PC-3 (cell line): ENCODE results near the gene USP3. TPM values are rescaled to one million over a fixed set of nuclear protein-coding genes. Genes with fewer than 3 reads are reported as not detected.

Experiments
- ATAC-seq: fragments of 200-7000 bp; cut with Tn5 transposase; 2 replicates; pipeline ENCODE4 v1.9.1; 2020; ENCODE audit warnings: mild to moderate bottlenecking, moderate library complexity
- BruUV-seq: library from RNA; stranded (reverse); fragments of 400-500 nt; replicated peaks from 2 replicates; lab custom pipeline; 2021; lab: Mats Ljungman, UMichigan
- CTCF ChIA-PET: fragments of 300-600 bp; sonication (Branson Sonifier 250); formaldehyde crosslinking; loops from one replicate; lab custom pipeline; 2022; ENCODE audit warnings: antibody characterized with exemption; lab: Charles Lee
- POLR2A ChIA-PET: fragments of 300-600 bp; sonication (Branson Sonifier 250); formaldehyde crosslinking; loops from one replicate; lab custom pipeline; 2022; ENCODE audit warnings: antibody characterized with exemption; ENCODE audit not compliant: unreplicated experiment; lab: Charles Lee
- DNase-seq: peaks from one replicate; pipeline ENCODE4 v3.0.0-alpha.2; 2015
- H2AFZ ChIP-seq: fragments of 300-600 bp; sonication (generic); 2 replicates; pipeline ENCODE4 v1.6.0; 2016; ENCODE audit warnings: antibody characterized with exemption, low read length
- H3F3A ChIP-seq: fragments of 300-600 bp; sonication (generic); one replicate; pipeline ENCODE4 v1.6.0; 2017; ENCODE audit warnings: antibody characterized with exemption, low read length, control low read depth, mild to moderate bottlenecking; ENCODE audit not compliant: unreplicated experiment
- H3K27ac ChIP-seq: fragments of 300-600 bp; sonication (generic); 2 replicates; pipeline ENCODE4 v1.5.1; 2016; ENCODE audit warnings: mild to moderate bottlenecking, low read length
- H3K27me3 ChIP-seq: fragments of 300-600 bp; sonication (generic); 2 replicates; pipeline ENCODE4 v1.6.1; 2016; ENCODE audit warnings: low read length, mixed read lengths
- H3K36me3 ChIP-seq: fragments of 300-600 bp; sonication (generic); 2 replicates; pipeline ENCODE4 v1.6.1; 2016; ENCODE audit warnings: low read depth, mixed run types, low read length, mixed read lengths
- H3K4me1 ChIP-seq: fragments of 300-600 bp; sonication (generic); 2 replicates; pipeline ENCODE4 v1.5.1; 2016; ENCODE audit warnings: low read length; ENCODE audit not compliant: insufficient read depth
- H3K4me2 ChIP-seq: fragments of 300-600 bp; sonication (generic); 2 replicates; pipeline ENCODE4 v1.6.0; 2016; ENCODE audit warnings: low read length
- H3K4me3 ChIP-seq: fragments of 300-600 bp; sonication (generic); 2 replicates; pipeline ENCODE4 v1.5.1; 2016; ENCODE audit warnings: mild to moderate bottlenecking, low read length, mixed read lengths
- H3K79me2 ChIP-seq: fragments of 300-600 bp; sonication (generic); 2 replicates; pipeline ENCODE4 v1.6.1; 2017; ENCODE audit warnings: low read length, mixed read lengths
- H3K9ac ChIP-seq: fragments of 300-600 bp; sonication (generic); 2 replicates; pipeline ENCODE4 v1.6.0; 2016; ENCODE audit warnings: mild to moderate bottlenecking, low read length
- H3K9me2 ChIP-seq: fragments of 300-600 bp; sonication (generic); replicated peaks from 2 replicates; pipeline ENCODE4 v1.6.1; 2016; ENCODE audit warnings: mixed run types, low read length, mixed read lengths
- H3K9me3 ChIP-seq: fragments of 300-600 bp; sonication (generic); 2 replicates; pipeline ENCODE4 v1.6.1; 2016; ENCODE audit warnings: low read length, mixed read lengths
- H4K20me1 ChIP-seq: fragments of 300-600 bp; sonication (generic); 2 replicates; pipeline ENCODE4 v1.6.1; 2016; ENCODE audit warnings: low read length, mixed read lengths
- CTCF ChIP-seq: fragments of 300-600 bp; sonication (generic); conservative IDR thresholded peaks from 2 replicates; pipeline ENCODE4 v1.5.1; 2017; ENCODE audit warnings: antibody characterized with exemption, low read depth, mild to moderate bottlenecking, low read length
- EZH2 ChIP-seq: fragments of 300-600 bp; sonication (generic); IDR thresholded peaks from one replicate; pipeline ENCODE4 v1.6.1; 2017; ENCODE audit warnings: antibody characterized with exemption, mild to moderate bottlenecking, low read length; ENCODE audit not compliant: unreplicated experiment
- EZH2phosphoT487 ChIP-seq: fragments of 300-600 bp; sonication (generic); IDR thresholded peaks from 2 replicates; pipeline ENCODE4 v1.6.1; 2018; ENCODE audit warnings: mild to moderate bottlenecking, antibody characterized with exemption, low read length, borderline replicate concordance
- intact Hi-C: fragments of 100-400 bp; cut with micrococcal nuclease; formaldehyde crosslinking; loops from 2 replicates; pipeline ENCODE4 v1.9.0; 2023
- total RNA-seq: library from RNA; depleted of rRNA; stranded (reverse); fragments of >200 nt; gene quantifications from 2 replicates; pipeline ENCODE4 v1.2.3, GENCODE V29; 2014

The USP3 gene
- total RNA-seq, 1 experiment from 2014 or later: 26.9 TPM

DNA sequence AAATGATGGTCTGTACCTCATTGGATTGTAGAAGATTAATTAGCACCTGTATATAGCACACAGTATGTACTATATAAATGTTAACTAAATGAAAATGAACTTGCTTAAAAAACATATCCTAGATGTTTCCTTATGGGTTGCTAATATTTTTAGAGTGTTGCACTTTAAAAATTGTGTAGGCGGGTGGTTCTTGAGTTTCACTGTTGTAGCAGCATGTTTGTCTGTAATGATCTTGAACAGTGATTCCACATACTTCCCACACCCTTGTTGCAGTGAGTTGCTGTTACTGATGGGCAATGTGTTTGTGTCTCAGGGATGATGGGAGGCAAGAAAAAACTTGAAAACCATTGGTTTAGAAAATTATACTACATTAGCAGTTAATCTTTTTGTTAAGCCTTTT lies 22.0 kb downstream of the USP3 start:
- Histone ChIP-seq H4K20me1 (peaks cover 60% of the 10 kb centered on the region), H3F3A (no peaks in the 10 kb centered on the region), H3K4me3 (no peak overlapping the region), H3K27me3 (no peaks in the 10 kb centered on the region), H3K27ac (no peak overlapping the region), H3K4me1 (0 out of 2 replicates have a peak, but pooled peaks cover 3% of the 10 kb centered on the region), H2AFZ (no peak overlapping the region), H3K9me3 (no peaks in the 10 kb centered on the region), H3K9ac (no peak overlapping the region), H3K79me2 (peaks cover 100% of the 10 kb centered on the region), H3K4me2 (no peak overlapping the region), H3K36me3 (no peaks in the 10 kb centered on the region), H3K9me2 (no peaks in the 10 kb centered on the region)
- ChIA-PET CTCF (no interaction called here), POLR2A (no interaction called here)
- DNase-seq: no peak
- no TSS peak for BruUV-seq
- intact Hi-C loops: no loop called here
- TF ChIP-seq EZH2 (no peak), EZH2phosphoT487 (no peak), CTCF (no peak)
- ATAC-seq: no peak

- no TSS peak for BruUV-seq
- Histone ChIP-seq H3K4me1 (peaks cover 17% of the 10 kb centered on the region), H3K36me3 (no peaks in the 10 kb centered on the region), H3K27ac (no peak overlapping the region), H3K27me3 (no peaks in the 10 kb centered on the region), H4K20me1 (peaks cover 42% of the 10 kb centered on the region), H3K9me3 (no peaks in the 10 kb centered on the region), H3F3A (no peaks in the 10 kb centered on the region), H3K9me2 (no peaks in the 10 kb centered on the region), H3K4me3 (no peak overlapping the region), H2AFZ (no peak overlapping the region), H3K4me2 (no peak overlapping the region), H3K79me2 (peaks cover 100% of the 10 kb centered on the region), H3K9ac (no peak overlapping the region)
- no peak for TF ChIP-seq EZH2
- TF ChIP-seq EZH2phosphoT487: no peak
- no peak for TF ChIP-seq CTCF
- DNase-seq (no peak), ATAC-seq (no peak)
- ChIA-PET CTCF (no interaction called here), POLR2A (no interaction called here)
- intact Hi-C loops: no loop called here
Observed at GRCh38 chr15:63528138-63528659, 23.8 kb downstream of the USP3 start.

DNA sequence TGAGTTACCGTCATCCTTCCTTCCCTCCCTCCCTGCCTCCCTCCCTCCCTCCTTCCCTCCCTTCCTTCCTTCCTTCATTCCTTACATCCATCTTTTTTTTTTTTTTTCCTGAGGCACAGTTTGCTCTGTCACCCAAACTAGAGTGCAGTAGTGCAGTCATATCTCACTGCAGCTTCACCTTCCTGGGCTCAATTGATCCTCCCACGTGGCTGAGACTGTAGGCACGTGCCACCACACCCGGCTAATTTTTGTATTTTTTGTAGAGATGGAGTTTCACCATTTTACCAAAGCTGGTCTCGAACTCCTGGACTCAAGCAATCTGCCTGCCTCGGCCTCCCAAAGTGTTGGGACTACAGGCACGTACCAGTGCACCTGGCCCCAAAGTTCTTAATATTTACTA lies 25.8 kb downstream of the USP3 start:
- H3K27ac ChIP-seq: no peak overlapping the region
- no peak for DNase-seq
- ATAC-seq: no peak
- POLR2A ChIA-PET: interaction anchor here (0.6 kb wide), 1 partner anchor 340 kb away, joined by 3 read pairs; no protein-coding TSS in a partner anchor
- H3F3A ChIP-seq: no peaks in the 10 kb centered on the region
- no peaks in the 10 kb centered on the region for H3K9me2 ChIP-seq
- no peak for TF ChIP-seq CTCF
- no peak for TF ChIP-seq EZH2phosphoT487
- no peak for TF ChIP-seq EZH2
- intact Hi-C loops: no loop called here
- no peak overlapping the region for H3K4me2 ChIP-seq
- no peaks in the 10 kb centered on the region for H3K27me3 ChIP-seq
- no peaks in the 10 kb centered on the region for H3K9me3 ChIP-seq
- H4K20me1 ChIP-seq: peaks cover 26% of the 10 kb centered on the region; the same call in 1 of the 2 replicates
- CTCF ChIA-PET: no interaction called here
- no TSS peak for BruUV-seq
- H2AFZ ChIP-seq: no peak overlapping the region
- H3K36me3 ChIP-seq: no peaks in the 10 kb centered on the region
- no peak overlapping the region for H3K9ac ChIP-seq
- peaks cover 18% of the 10 kb centered on the region for H3K4me1 ChIP-seq
- peaks cover 97% of the 10 kb centered on the region for H3K79me2 ChIP-seq
- H3K4me3 ChIP-seq: no peak overlapping the region
